Endometrial microvascular endothelial cells (primary cell): ENCODE measurements around the gene VN1R5. TPM values are rescaled to one million over a fixed set of nuclear protein-coding genes. Genes with fewer than 3 reads are reported as not detected.
"Not testable (repeated sequence)": the region's sequence is repeated elsewhere in the genome, so short reads cannot be mapped to it uniquely, and the experiment has no call there.

ENCODE experiments used
- in situ Hi-C: cut with HindIII; loops from 2 replicates; pipeline ENCODE4 v1.10.0; 2017; ENCODE audit warnings: low sequenced_read_pairs, low pct_unique_long_range_greater_than_20kb; ENCODE audit errors: inconsistent ontology term
- total RNA-seq: library from RNA; depleted of rRNA; stranded (reverse); fragments of >200 nt; gene quantifications from one replicate; pipeline ENCODE4 v1.2.3, GENCODE V29; 2015; ENCODE audit errors: inconsistent ontology term

VN1R5 gene
- total RNA-seq, 1 donor from 2014 or later = not detected

GRCh38 chr1:247268390-247269045 is 12.6 kb downstream of the VN1R5 start:
- in situ Hi-C loops = no loop called here

GRCh38 chr1:247269133-247269532 is 13.3 kb downstream of the VN1R5 start:
- in situ Hi-C loops = no loop called here

GRCh38 chr1:247270003-247270402 is 14.1 kb downstream of the VN1R5 start:
- in situ Hi-C loops = no loop called here

GRCh38 chr1:247273013-247273412 is 17.1 kb downstream of the VN1R5 start:
- in situ Hi-C loops = no loop called here

- in situ Hi-C loops = no loop called here
These were observed 18.9 kb downstream of the VN1R5 start for GRCh38 chr1:247274605-247275256.

GRCh38 chr1:247277191-247277590 is 21.3 kb downstream of the VN1R5 start:
- in situ Hi-C loops = no loop called here

GRCh38 chr1:247281001-247281574 is 25.2 kb downstream of the VN1R5 start:
- in situ Hi-C loops = no loop called here

GRCh38 chr1:247286134-247286670 is 30.3 kb downstream of the VN1R5 start:
- in situ Hi-C loops = no loop called here

- in situ Hi-C loops = no loop called here
These were observed 31.6 kb downstream of the VN1R5 start for GRCh38 chr1:247287460-247287859.

GRCh38 chr1:247288341-247288740 is 32.5 kb downstream of the VN1R5 start:
- in situ Hi-C loops = no loop called here

- in situ Hi-C loops = not testable (repeated sequence)
These were observed 33.5 kb downstream of the VN1R5 start for GRCh38 chr1:247289274-247289892.

- in situ Hi-C loops = no loop called here
These were observed 34.7 kb downstream of the VN1R5 start for GRCh38 chr1:247290576-247290975.

- in situ Hi-C loops = no loop called here
These were observed 35.3 kb downstream of the VN1R5 start for GRCh38 chr1:247291161-247291560.

- in situ Hi-C loops = no loop called here
These were observed 36.1 kb downstream of the VN1R5 start for GRCh38 chr1:247291833-247292561.

- in situ Hi-C loops = no loop called here
These were observed 37.2 kb downstream of the VN1R5 start for GRCh38 chr1:247293047-247293446.

GRCh38 chr1:247294282-247294681 is 38.4 kb downstream of the VN1R5 start:
- in situ Hi-C loops = no loop called here

GRCh38 chr1:247295274-247295684 is 39.4 kb downstream of the VN1R5 start:
- in situ Hi-C loops = no loop called here

- in situ Hi-C loops = no loop called here
These were observed 39.9 kb downstream of the VN1R5 start for GRCh38 chr1:247295746-247296145.

- in situ Hi-C loops = no loop called here
These were observed 40.8 kb downstream of the VN1R5 start for GRCh38 chr1:247296599-247297180.
